GM08714 (cell line): ENCODE results near the gene RAB42.
"Not testable (repeated sequence)": the region's sequence is repeated elsewhere in the genome, so short reads cannot be mapped to it uniquely, and the experiment has no call there.

Experiments used
- H3K4me3 ChIP-seq: fragments of 200-500 bp; sonication (Bioruptor generic); 2 replicates; pipeline ENCODE4 v1.5.1; 2014; ENCODE audit warnings: mild to moderate bottlenecking, low read length, inconsistent platforms
- ZNF274 ChIP-seq: IDR thresholded peaks from 2 replicates; pipeline ENCODE4 v1.6.1; 2012; ENCODE audit warnings: mild to moderate bottlenecking, low read depth, low read length

RAB42 gene, protein sequence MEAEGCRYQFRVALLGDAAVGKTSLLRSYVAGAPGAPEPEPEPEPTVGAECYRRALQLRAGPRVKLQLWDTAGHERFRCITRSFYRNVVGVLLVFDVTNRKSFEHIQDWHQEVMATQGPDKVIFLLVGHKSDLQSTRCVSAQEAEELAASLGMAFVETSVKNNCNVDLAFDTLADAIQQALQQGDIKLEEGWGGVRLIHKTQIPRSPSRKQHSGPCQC

DNA sequence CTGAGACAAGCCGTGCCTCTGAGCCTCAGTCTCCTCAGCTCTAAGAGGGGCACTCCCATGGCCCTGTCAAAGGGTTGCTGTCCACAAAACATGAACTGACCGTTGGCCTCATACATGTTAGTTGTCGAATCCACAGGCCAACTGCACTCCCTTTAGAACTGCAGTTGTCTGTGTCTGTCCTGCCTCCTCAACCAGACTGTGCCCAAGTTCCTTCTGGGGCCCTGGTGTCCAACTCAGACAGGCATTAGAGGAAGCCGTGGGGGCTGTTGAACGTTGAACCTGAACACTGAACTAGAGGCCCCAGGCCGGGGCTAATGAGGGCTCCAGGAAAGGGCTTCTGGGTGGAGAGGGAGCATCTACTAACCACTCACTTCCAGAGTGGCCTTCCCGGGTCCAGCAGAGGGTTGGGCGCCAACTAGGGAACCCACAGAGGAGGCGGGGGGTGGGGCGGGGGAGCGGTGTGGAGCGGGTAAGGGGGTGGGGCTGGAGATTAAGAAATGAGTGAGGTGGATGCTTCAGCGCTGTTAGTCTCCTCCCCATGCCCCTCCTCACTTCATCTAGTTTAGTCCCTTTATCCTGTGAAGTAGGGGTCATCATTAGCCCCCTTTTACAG lies at the start of gene RAB42:
Gene RAB42 (plus strand): TSS at position 558 of the 613 bp plus-strand sequence. CDS start 247 bp downstream, outside the sequence.
- TF ChIP-seq ZNF274: no peak
- H3K4me3 ChIP-seq: peak within 1 kb of the TSS; percentile 72; the same call in 1 of the 2 replicates

DNA sequence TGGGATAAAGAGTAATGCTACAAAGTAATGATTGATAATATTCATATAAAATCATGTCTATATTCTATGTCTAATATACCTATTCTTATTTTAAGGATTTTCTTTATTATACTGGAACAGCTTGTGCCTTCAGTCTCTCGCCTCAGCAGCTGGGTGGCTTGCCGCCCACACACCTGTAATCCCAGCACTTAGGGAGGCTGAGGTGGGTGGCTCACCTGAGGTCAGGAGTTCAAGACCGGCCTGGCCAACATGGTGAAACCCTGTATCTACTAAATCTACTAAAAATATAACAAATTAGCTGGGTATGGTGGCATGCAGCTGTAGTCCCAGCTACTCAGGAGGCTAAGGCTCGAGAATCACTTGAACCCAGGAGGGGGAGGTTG lies 46.8 kb upstream of the RAB42 start:
- H3K4me3 ChIP-seq: no peak overlapping the region
- TF ChIP-seq ZNF274: no peak

DNA sequence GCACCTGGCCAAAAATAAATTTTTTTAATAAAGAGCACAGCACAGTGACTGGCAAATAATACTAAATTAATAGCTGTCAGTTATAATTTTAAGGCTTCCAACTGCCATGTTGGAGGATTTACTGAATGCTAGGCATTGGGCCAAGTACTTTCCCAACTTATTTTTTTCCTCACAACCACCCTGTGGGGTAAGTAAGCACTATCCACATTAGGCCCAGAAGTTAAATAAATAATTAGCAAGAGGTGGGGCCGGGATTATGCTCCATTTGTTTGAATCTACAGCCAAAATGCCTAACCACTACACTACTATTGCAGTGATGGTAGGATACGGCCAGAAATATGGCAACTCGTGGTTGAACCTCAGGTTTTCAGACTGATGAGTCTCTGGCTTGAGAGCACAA lies 43.7 kb upstream of the RAB42 start:
- no peak for TF ChIP-seq ZNF274
- H3K4me3 ChIP-seq: no peak overlapping the region

DNA sequence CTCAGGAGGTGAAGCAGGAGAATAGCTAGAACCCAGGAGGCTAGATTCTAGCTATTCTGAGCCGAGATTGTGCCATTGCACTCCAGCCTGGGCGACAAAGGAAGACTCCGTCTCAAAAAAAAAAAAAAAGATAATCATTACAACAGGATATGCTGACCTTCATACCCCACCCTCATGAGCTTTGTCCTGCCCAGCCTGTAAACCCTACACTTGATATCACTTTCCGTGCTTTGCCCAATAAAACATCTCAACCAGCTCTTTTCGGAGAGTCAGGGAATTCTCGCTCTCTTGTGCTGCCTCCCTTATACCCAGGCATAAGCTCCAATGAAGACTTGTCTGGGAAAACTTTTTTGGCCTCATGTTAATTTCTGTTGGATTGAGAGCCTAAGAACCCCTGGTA lies 40.7 kb upstream of the RAB42 start:
- no peak for TF ChIP-seq ZNF274
- no peak overlapping the region for H3K4me3 ChIP-seq

DNA sequence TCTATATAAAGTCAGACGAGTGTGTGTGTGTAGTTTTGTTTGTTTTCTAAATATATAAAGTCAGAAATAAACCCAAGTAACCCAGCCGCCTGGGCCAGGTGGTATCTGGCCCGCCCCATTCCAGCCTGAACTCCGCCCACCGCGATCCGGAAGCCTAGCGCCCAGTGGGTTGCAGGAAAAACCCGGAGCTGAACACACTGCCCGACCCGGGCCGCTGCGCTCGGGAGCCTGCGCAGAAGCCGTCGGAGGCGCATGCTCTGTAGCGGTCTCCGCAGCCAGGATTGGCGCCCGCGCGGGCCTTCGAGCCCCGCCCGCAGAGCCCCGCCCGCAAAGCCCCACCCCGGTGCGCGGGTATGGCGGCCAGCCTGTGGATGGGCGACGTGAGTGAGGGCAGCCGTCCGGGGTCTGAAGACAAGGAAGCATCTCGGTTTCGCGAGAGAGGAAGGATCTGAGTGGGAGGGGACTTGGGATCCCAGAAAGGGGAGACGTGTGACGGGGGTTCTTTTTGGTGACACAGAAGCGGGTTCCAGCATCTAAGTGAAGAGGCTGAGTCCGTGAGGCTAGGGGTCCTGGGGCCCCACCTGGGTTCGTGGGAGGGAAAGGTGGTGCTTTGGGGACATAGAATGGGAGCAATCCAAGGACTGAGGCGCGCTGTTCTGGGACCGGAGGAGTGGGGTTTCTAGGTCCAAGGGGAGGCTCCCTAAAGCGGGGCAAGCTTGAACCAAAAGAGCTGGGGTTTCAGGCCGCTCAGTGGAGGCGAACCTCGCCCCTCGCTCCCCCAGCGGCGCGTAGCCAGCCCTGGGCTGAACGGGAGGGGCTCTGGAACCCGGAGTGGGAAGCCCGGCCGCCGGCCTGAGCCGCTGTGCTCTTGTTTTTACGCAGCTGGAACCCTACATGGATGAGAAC lies 39.1 kb upstream of the RAB42 start, which contains the start of gene TRNAU1AP:
Gene TRNAU1AP (plus strand): TSS at position 328 of the 906 bp plus-strand sequence. CDS start 26 bp downstream, at position 354.
- TF ChIP-seq ZNF274: no peak
- H3K4me3 ChIP-seq: peak within 1 kb of the TSS; percentile 85

DNA sequence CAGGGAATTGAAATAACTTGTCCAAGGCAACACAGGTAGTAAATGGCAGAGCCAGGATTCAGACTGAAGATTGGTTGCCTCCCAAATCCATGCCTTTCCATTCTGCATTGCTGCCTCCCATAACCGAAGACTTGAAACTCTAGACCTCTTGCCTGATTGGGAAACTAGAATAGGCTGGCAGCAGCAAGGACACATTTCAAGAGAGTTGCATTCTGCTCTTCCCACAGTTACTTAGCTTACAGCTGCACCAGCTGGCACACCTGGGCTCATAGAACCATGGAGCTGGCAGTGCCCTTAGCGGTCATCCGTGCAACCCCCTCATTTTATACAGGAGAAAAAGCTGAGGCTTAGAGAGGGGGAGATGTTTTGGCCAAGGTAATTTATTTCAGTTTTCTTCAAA lies 31.2 kb upstream of the RAB42 start:
- TF ChIP-seq ZNF274: no peak

DNA sequence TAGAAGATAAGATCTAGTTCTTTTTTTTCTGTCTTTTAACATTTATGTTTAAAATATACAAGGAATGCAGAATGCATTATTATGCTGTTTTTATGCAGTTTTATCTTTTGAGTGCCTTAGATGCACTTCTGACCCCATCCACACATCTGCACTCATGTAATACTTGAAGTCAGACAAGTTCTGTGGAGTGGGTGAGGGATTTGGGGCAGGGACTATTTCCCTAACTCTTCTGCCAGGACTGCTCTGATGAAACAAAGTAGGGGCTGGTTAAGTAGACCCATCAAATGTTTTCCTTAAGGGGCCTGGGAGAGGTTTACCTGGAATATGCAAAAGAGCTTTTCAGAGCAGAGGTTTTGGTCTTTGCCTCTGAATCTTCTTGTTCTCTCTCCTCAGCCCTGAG lies 27.8 kb upstream of the RAB42 start:
- H3K4me3 ChIP-seq: no peak overlapping the region
- no peak for TF ChIP-seq ZNF274

More for the DNA sequence above, 31.2 kb upstream of the RAB42 start:
- H3K4me3 ChIP-seq: no peak overlapping the region

DNA sequence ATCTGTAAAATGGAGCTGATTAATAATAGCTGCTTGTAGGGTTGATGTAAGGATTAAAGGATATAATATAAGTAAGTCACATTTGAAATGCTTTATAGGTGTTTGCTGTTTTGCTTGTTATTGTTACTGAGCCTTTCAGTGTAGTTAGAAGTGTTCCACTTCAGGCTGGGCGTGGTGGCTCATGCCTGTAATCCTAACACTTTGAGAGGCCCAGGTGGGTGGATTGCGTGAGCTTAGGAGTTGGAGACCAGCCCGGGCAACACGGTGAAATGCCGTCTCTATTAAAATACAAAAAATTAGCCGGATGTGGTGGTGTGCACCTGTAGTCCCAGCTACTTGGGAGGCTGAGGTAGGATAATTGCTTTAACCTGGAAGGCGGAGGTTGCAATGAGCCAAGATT lies 27.0 kb upstream of the RAB42 start:
- H3K4me3 ChIP-seq: no peak overlapping the region
- TF ChIP-seq ZNF274: no peak

DNA sequence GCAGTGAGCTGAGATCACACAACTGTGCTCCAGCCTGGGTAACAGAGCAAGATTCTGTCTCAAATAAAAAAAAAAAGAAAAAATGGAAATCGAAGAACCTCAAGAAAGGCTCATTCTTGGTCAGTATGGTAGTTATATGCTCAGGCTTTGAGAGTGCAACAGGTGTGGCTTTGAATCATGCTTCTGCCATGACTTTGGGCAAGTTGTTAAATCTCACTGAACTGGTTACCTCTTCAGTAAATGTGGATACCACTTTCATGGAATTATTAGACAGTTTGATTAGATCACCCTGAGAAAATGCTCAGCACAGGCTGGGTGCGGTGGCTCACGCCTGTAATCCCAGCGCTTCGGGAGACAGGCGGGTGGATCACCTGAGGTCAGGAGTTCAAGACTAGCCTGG lies 26.3 kb upstream of the RAB42 start:
- no peak for TF ChIP-seq ZNF274
- no peak overlapping the region for H3K4me3 ChIP-seq

DNA sequence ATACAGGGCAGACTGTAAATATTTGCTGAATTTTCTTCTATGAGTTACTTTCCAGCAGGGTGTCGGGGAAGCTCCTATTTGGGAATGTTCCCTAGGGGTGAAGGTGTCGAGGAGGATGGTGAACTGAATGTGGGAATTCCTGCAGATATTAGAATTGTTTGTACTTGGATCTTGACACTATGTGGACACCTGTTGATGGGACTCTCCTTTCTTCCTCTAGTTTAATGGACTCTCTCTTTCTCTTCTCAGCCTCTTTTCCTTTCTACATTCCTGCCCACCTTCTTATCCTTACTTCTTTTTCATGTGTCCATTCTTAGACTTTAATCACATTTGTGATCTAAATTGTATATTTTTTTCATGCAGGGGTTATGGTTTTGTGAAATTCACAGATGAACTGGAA lies 25.1 kb upstream of the RAB42 start:
- TF ChIP-seq ZNF274: no peak
- H3K4me3 ChIP-seq: no peak overlapping the region

DNA sequence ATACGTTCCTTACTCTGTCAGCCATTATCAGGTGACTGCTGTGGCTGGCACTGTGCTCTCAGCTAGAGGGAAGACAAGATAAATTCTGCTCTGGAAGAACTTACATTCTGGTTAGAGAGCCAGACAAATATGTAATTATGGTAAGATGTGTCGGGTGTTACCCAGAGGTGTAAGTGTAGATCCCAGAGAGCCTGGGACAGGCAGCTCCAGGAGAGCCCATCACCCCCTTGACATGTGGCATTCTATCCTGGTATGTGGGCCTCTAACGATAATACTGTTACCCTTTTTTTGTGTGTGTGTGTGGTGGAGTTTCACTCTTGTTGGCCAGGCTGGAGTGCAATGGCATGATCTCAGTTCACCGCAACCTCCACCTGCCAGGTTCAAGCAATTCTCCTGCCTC lies 20.2 kb upstream of the RAB42 start:
- no peak for TF ChIP-seq ZNF274
- no peak overlapping the region for H3K4me3 ChIP-seq

DNA sequence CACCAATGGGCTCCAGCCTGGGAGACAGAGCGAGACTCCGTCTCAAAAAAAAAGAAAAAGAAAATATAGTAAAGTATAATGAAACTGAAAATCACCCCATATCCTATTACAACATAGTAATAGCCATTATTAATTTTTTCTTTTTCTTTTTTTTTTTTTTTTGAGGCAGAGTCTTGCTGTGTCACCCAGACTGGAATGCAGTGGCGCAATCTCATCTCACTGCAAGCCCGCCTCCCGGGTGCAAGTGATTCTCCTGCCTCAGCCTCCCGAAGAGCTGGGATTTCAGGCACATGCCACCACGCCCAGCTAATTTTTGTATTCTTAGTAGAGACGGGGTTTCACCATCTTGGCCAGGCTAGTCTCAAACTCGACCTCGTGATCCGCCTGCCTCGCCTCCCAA lies 19.2 kb upstream of the RAB42 start:
- H3K4me3 ChIP-seq: not testable (repeated sequence)

DNA sequence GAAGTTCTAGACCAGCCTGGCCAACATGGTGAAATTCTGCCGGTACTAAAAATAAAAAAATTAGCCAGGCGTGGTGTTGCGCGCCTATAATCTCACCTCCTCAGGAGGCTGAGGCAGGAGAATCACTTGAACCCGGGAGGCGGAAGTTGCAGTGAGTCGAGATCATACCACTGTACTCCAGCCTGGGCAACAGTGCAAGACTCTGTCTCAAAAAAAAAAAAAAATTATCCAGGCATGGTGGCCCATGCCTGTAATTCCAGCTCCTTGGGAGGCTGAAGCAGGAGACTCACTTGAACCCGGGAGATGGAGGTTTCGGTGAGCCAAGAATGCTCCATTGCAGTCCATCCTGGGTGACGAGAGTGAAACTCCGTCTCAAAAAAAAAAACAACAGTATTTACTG lies 18.5 kb upstream of the RAB42 start:
- H3K4me3 ChIP-seq: no peak overlapping the region
- TF ChIP-seq ZNF274: no peak

DNA sequence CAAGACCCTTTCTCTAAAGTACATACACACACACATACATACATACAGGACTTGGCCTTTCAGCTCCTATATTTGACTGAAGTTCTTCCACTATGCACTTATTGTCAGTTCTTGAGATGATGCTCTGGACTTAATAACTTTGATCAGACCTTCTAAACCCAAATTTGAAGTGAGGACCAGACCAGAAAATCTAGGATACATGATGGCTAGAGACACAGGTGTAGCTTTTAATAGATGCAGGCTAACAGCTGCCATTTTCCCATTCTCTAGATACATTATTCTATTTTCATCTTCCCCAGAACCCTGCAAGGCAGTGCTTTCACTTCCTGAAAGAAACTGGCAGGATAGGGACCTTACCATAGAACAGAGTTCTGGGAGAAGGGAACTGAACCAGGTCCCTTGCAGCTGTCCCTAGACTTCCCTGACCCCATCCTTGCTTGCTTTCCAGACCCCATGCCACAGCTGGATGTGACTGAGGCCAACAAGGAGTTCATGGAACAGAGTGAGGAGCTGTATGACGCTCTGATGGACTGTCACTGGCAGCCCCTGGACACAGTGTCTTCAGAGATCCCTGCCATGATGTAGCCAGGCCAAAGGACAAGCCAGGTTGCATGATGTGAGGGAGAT lies 14.9 kb upstream of the RAB42 start:
- TF ChIP-seq ZNF274: no peak
- H3K4me3 ChIP-seq: no peak overlapping the region
